Fibroblast of pulmonary artery (primary cell): ENCODE results near the gene AFM.
"Not testable (repeated sequence)": the region's sequence is repeated elsewhere in the genome, so short reads cannot be mapped to it uniquely, and the experiment has no call there.

ENCODE experiments used
- DNase-seq: peaks from one replicate; pipeline ENCODE4 v3.0.0-alpha.2; 2010; ENCODE audit warnings: low read depth
- H3K4me3 ChIP-seq: replicated peaks from 2 replicates; pipeline ENCODE4 v1.5.1; 2011; ENCODE audit warnings: low read depth, mild to moderate bottlenecking, control low read depth, low read length, moderate library complexity
- TF ChIP-seq, protein P1 (sequence below): IDR thresholded peaks from 2 replicates; pipeline ENCODE4 v1.5.1; 2011; ENCODE audit warnings: mild to moderate bottlenecking, control low read depth, low read length, inconsistent platforms; ENCODE audit errors: missing control alignments

AFM gene

DNA sequence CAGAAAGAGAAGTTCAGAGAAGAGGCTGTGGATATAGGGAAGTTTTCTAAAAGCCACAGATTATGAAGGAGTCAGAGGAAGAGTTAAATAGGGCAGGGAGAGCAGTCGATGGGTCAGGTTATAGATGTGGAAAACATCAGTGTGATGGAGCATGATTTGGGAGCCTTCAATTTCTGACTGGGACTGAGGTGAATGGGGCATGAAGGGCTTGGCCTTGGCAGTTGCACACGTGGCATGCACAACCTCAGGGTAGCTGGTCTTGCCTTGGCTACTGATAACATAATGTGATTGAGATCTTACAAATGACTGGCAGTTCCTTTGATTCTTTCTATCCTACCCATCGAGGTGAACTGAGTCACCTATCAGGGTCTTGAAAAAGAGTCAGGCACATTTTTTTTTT lies 59.7 kb downstream of the AFM start:
- TF ChIP-seq, protein P1, sequence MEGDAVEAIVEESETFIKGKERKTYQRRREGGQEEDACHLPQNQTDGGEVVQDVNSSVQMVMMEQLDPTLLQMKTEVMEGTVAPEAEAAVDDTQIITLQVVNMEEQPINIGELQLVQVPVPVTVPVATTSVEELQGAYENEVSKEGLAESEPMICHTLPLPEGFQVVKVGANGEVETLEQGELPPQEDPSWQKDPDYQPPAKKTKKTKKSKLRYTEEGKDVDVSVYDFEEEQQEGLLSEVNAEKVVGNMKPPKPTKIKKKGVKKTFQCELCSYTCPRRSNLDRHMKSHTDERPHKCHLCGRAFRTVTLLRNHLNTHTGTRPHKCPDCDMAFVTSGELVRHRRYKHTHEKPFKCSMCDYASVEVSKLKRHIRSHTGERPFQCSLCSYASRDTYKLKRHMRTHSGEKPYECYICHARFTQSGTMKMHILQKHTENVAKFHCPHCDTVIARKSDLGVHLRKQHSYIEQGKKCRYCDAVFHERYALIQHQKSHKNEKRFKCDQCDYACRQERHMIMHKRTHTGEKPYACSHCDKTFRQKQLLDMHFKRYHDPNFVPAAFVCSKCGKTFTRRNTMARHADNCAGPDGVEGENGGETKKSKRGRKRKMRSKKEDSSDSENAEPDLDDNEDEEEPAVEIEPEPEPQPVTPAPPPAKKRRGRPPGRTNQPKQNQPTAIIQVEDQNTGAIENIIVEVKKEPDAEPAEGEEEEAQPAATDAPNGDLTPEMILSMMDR, result no peak
- DNase-seq, result no peak
- H3K4me3 ChIP-seq, result no peak overlapping the region

DNA sequence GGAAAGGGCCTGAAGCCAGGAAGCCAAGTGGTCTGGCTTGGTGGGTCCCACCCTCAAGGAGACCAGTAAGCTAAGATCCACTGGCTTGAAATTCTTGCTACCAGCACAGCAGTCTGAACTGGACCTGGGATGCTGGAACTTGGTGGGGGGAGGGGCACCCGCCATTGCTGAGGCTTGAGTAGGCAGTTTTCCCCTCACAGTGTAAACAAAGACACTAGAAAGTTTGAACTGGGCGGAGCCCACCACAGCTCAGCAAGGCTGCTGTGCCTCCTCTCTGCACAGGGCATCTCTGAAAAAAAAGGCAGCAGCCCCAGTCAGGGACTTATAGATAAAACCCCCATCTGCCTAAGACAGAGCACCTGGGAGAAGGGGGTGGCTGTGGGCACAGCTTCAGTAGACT lies 63.1 kb downstream of the AFM start:
- TF ChIP-seq, protein P1, result no peak
- no peak for DNase-seq
- no peak overlapping the region for H3K4me3 ChIP-seq

DNA sequence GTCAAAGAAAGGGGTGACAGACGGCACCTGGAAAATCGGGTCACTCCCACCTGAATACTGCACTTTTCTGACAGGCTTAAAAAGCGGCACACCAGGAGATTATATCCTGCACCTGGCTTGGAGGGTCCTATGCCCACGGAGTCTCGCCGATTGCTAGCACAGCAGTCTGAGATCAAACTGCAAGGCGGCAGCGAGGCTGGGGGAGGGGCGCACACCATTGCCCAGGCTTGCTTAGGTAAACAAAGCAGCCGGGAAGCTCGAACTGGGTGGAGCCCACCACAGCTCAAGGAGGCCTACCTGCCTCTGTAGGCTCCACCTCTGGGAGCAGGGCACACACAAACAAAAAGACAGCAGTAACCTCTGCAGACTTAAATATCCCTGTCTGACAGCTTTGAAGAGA lies 69.3 kb downstream of the AFM start:
- H3K4me3 ChIP-seq, DNase-seq: not testable (repeated sequence)
